K562 (cell line): Measurements from ENCODE around the gene PON3. TPM values are rescaled to one million over a fixed set of nuclear protein-coding genes. Genes with fewer than 3 reads are reported as not detected.

Source experiments
- ATAC-seq: fragments of 200-7000 bp; cut with Tn5 transposase; 3 replicates; pipeline ENCODE4 v1.9.1; 2020; ENCODE audit warnings: moderate library complexity
- BruUV-seq: library from RNA; stranded (reverse); fragments of 400-500 nt; replicated peaks from 2 replicates; lab custom pipeline; 2021; lab: Mats Ljungman, UMichigan
- CTCF ChIA-PET: fragments of 300-600 bp; formaldehyde crosslinking; extraction: SDS; loops from one replicate; lab custom pipeline; 2021; ENCODE audit warnings: low intra/inter-chr PET ratio; lab: Yijun Ruan, JAX
- POLR2A ChIA-PET: fragments of 300-600, 350-650 bp; sonication (Branson Sonifier 250); formaldehyde crosslinking; extraction: SDS; loops from one replicate; lab custom pipeline; 2021; ENCODE audit warnings: antibody characterized with exemption, inconsistent platforms; lab: Yijun Ruan, JAX
- DNase-seq, 4 experiments: peaks; one replicate each; pipeline versions ENCODE4 v3.0.0 to v3.0.0-alpha.2; 2011 to 2018; ENCODE audit warnings: low spot score in 3 of 4, mixed read lengths in 3 of 4; ENCODE audit errors: extremely low read depth in 1 of 4
- FAIRE-seq: peaks from 2 replicates; lab custom pipeline; 2011; peaks lifted over from hg19 to GRCh38; lab: Jason Lieb, UNC
- H2AFZ ChIP-seq: 2 replicates; pipeline ENCODE4 v1.6.0; 2011; ENCODE audit warnings: low read depth, low read length, control low read depth, inconsistent platforms
- H3K27ac ChIP-seq: fragments of 200-600 bp; 3 replicates; pipeline ENCODE4 v1.8.0; 2011; ENCODE audit warnings: low read depth, mild to moderate bottlenecking, control low read depth, inconsistent platforms, low read length, moderate library complexity, mixed read lengths; ENCODE audit errors: extremely low read depth
- H3K27me3 ChIP-seq, 2 experiments: fragments of 300-600 bp in 1 of 2; 2 replicates in 1 of 2; 3 replicates in 1 of 2; pipeline versions ENCODE4 v1.6.0 to v1.8.0; 2011; ENCODE audit warnings: inconsistent platforms in 2 of 2, low read length in 2 of 2, mild to moderate bottlenecking in 1 of 2, mixed read lengths in 1 of 2, moderate library complexity in 1 of 2; ENCODE audit not compliant: control insufficient read depth in 2 of 2, insufficient read depth in 2 of 2
- H3K36me3 ChIP-seq: fragments of 300-600 bp; 3 replicates; pipeline ENCODE4 v1.8.0; 2011; ENCODE audit warnings: mild to moderate bottlenecking, low read length, inconsistent platforms; ENCODE audit not compliant: control insufficient read depth, insufficient read depth
- H3K4me1 ChIP-seq, 2 experiments: fragments of 200-600 bp in 1 of 2; replicated peaks in 1 of 2; 2 replicates in 1 of 2; 3 replicates in 1 of 2; pipeline versions ENCODE4 v1.5.1 to v1.8.0; 2011; ENCODE audit warnings: inconsistent platforms in 2 of 2, low read length in 2 of 2, mild to moderate bottlenecking in 1 of 2, mixed read lengths in 1 of 2, moderate library complexity in 1 of 2; ENCODE audit not compliant: control insufficient read depth in 2 of 2, insufficient read depth in 2 of 2
- H3K4me2 ChIP-seq: 2 replicates; pipeline ENCODE4 v1.6.1; 2011; ENCODE audit warnings: low read length, control low read depth, inconsistent platforms, mixed read lengths; ENCODE audit not compliant: insufficient read depth
- H3K4me3 ChIP-seq: fragments of 200-600 bp; sonication (generic), shearing (Covaris generic); 2 replicates; pipeline ENCODE4 v1.5.1; 2016; ENCODE audit warnings: control low read depth, inconsistent platforms
- H3K79me2 ChIP-seq: fragments of 200-600 bp; 3 replicates; pipeline ENCODE4 v1.8.0; 2011; ENCODE audit warnings: low read length, inconsistent platforms; ENCODE audit not compliant: control insufficient read depth, insufficient read depth
- H3K9ac ChIP-seq, 2 experiments: 2 replicates each; pipeline versions ENCODE4 v1.6.0 to v1.6.1; 2011; ENCODE audit warnings: low read depth in 2 of 2, low read length in 2 of 2, control low read depth in 1 of 2, inconsistent platforms in 1 of 2, mild to moderate bottlenecking in 1 of 2, mixed read lengths in 1 of 2; ENCODE audit not compliant: insufficient read depth in 1 of 2
- H3K9me1 ChIP-seq: one replicate; pipeline ENCODE4 v1.6.0; 2011; ENCODE audit warnings: inconsistent platforms, mild to moderate bottlenecking, low read length, moderate library complexity; ENCODE audit not compliant: control insufficient read depth, insufficient read depth
- H3K9me3 ChIP-seq: replicated peaks from 2 replicates; pipeline ENCODE4 v1.5.1; 2011; ENCODE audit warnings: low read depth, low read length, inconsistent platforms; ENCODE audit not compliant: control insufficient read depth, insufficient read depth
- H4K20me1 ChIP-seq: replicated peaks from 2 replicates; pipeline ENCODE4 v1.6.1; 2011; ENCODE audit warnings: low read length, inconsistent platforms, mixed read lengths; ENCODE audit not compliant: control insufficient read depth, insufficient read depth
- BCOR ChIP-seq: fragments of 450-650 bp; IDR thresholded peaks from 2 replicates; pipeline ENCODE4 v1.6.1; 2016
- DEAF1 ChIP-seq: fragments of 450-650 bp; formaldehyde crosslinking; IDR thresholded peaks from 2 replicates; pipeline ENCODE4 v1.4.0; 2020; ENCODE audit warnings: mild to moderate bottlenecking, moderate library complexity
- FOXA3 ChIP-seq, 2 experiments: fragments of 450-650 bp in 1 of 2; sonication (generic) in 1 of 2; formaldehyde crosslinking; IDR thresholded peaks in 1 of 2; conservative IDR thresholded peaks in 1 of 2; 2 replicates each; pipeline versions ENCODE4 v1.4.0 to v1.8.0; 2020 to 2022; ENCODE audit warnings: mild to moderate bottlenecking in 2 of 2, missing genetic modification reagents in 1 of 2
- KDM1A ChIP-seq, 2 experiments: fragments of 450-650 bp; IDR thresholded peaks; 2 replicates each; pipeline ENCODE4 v1.6.1; 2016; ENCODE audit warnings: mild to moderate bottlenecking in 2 of 2
- NR4A1 ChIP-seq, 2 experiments: fragments of 250-450 bp in 1 of 2; fragments of 450-650 bp in 1 of 2; sonication (Bioruptor Pico) in 1 of 2; IDR thresholded peaks; 2 replicates each; pipeline versions ENCODE4 v1.4.0 to v1.6.1; 2016 to 2020; ENCODE audit warnings: mild to moderate bottlenecking in 2 of 2, missing compliant biosample characterization in 1 of 2, missing genetic modification characterization in 1 of 2, moderate library complexity in 1 of 2
- POLR2A ChIP-seq: fragments of 450-650 bp; conservative IDR thresholded peaks from 2 replicates; pipeline ENCODE4 v1.6.1; 2016
- POLR3A ChIP-seq: IDR thresholded peaks from 2 replicates; pipeline ENCODE4 v1.6.1; 2011; ENCODE audit warnings: borderline replicate concordance, mild to moderate bottlenecking, moderate library complexity; ENCODE audit not compliant: insufficient read length, insufficient read depth; ENCODE audit errors: extremely low read depth
- RBM15 ChIP-seq: fragments of 200-400 bp; formaldehyde crosslinking; IDR thresholded peaks from 2 replicates; pipeline ENCODE4 v1.6.1; 2018; ENCODE audit warnings: mild to moderate bottlenecking, low read length, moderate library complexity; ENCODE audit not compliant: insufficient read depth
- RBM25 ChIP-seq: fragments of 200-400 bp; formaldehyde crosslinking; IDR thresholded peaks from 2 replicates; pipeline ENCODE4 v1.6.1; 2018; ENCODE audit warnings: low read length, low read depth, moderate library complexity; ENCODE audit not compliant: severe bottlenecking
- ZNF146 ChIP-seq: IDR thresholded peaks from one replicate; pipeline ENCODE4 v1.6.1; 2018; ENCODE audit warnings: missing compliant biosample characterization; ENCODE audit not compliant: unreplicated experiment
- ZNF280B ChIP-seq: fragments of 250-450 bp; sonication (Bioruptor Pico); IDR thresholded peaks from 2 replicates; pipeline ENCODE4 v1.5.1; 2021; ENCODE audit warnings: mild to moderate bottlenecking
- WGBS: fragments of 100-300 bp; shearing (Covaris generic); methylation state at CpG from one replicate; pipeline ENCODE4 v1.1.6; 2016; ENCODE audit warnings: low coverage, mixed read lengths; ENCODE audit not compliant: insufficient coverage; ENCODE audit errors: missing lambda C conversion rate; 5-methylcytosine and 5-hydroxymethylcytosine counted together
- in situ Hi-C: fragments of 300-500 bp; cut with MboI; formaldehyde crosslinking; loops from 4 replicates; pipeline ENCODE4 v1.15.0; 2018; ENCODE audit warnings: inconsistent platforms, mixed read lengths
- intact Hi-C: fragments of 100-400 bp; cut with micrococcal nuclease; formaldehyde crosslinking; loops from 2 replicates; pipeline ENCODE4 v1.14.2; 2022
- polyA plus RNA-seq, 8 experiments: library from polyadenylated mRNA; depleted of rRNA in 4 of 8; stranded (reverse) in 5 of 8; unstranded in 3 of 8; fragments of >200 nt; fragmentation: Nextera tagmentation in 2 of 8; fragmentation: Illumina TruSeq in 1 of 8; extraction: Ambion mirVana in 2 of 8; extraction: Trizol in 1 of 8; gene quantifications; 2 replicates each; pipeline versions ENCODE4 v1.2.1 to v1.2.3, GENCODE V29; 2011 to 2014; ENCODE audit warnings: inconsistent platforms in 1 of 8, missing spikeins in 1 of 8
- total RNA-seq, 7 experiments: library from RNA; depleted of rRNA in 6 of 7; stranded (reverse); fragments of >200 nt in 6 of 7; fragmentation: Illumina TruSeq in 2 of 7; extraction: Trizol in 2 of 7; gene quantifications; 2 replicates each; pipeline versions ENCODE4 v1.2.1 to v1.2.3, GENCODE V29; 2011 to 2021; ENCODE audit warnings: low replicate concordance in 1 of 7

Gene PON3
- total and polyA plus RNA-seq, 9 of the 15 experiments (the other 6 are each of a cell fraction or from before 2014, with no cell fraction given) = 0.15 to 0.38 (median 0.18) TPM; not detected in 6

GRCh38 chr7:95429241-95429990 is 33.2 kb upstream of the PON3 start:
- no peak overlapping the region for H3K4me2 ChIP-seq
- in situ Hi-C loops = no loop called here
- CTCF ChIA-PET = no interaction called here

More at GRCh38 chr7:95429241-95429990, 33.2 kb upstream of the PON3 start:
- WGBS = 67% methylated on average over 3 of the region's 5 CpGs
- H3K9ac ChIP-seq = no peak overlapping the region
- DNase-seq = no peak
- H3K4me3 ChIP-seq = no peak overlapping the region
- no peaks in the 10 kb centered on the region for H4K20me1 ChIP-seq
- H3K4me1 ChIP-seq = peaks cover 0 to 5% of the 10 kb centered on the region in 2 experiments; a peak in 3 of 5 replicates
- no peaks in the 10 kb centered on the region for H3K9me3 ChIP-seq
- TF ChIP-seq KDM1A (IDR thresholded peaks at IDR 0.05) = peak in 1 of 2 experiments; percentile 25; a peak in 1 of 4 replicates
- no peak for TF ChIP-seq POLR2A
- TF ChIP-seq RBM15 = no peak
- no peak for TF ChIP-seq NR4A1 (CRISPR knock-in tag; IDR thresholded peaks at IDR 0.05)
- TF ChIP-seq NR4A1 (tag; IDR thresholded peaks at IDR 0.05) = no peak
- TF ChIP-seq ZNF146 (CRISPR knock-in tag) = peak; percentile 68
- TF ChIP-seq RBM25 = peak; percentile 10
- no peak for TF ChIP-seq POLR3A
- TF ChIP-seq FOXA3 (CRISPR knock-in tag; conservative IDR thresholded peaks at IDR 0.05 in 1 of 2, IDR thresholded peaks at IDR 0.05 in 1 of 2) = no peak
- TF ChIP-seq ZNF280B (CRISPR knock-in tag) = no peak
- peak; percentile 38; the same call in 1 of the 2 replicates for TF ChIP-seq BCOR
- TF ChIP-seq DEAF1 = no peak
- TF ChIP-seq, all 486 proteins: peak for 4
- Histone ChIP-seq H2AFZ (no peak overlapping the region), H3K27ac (no peak overlapping the region), H3K36me3 (no peaks in the 10 kb centered on the region; the same call in 2 of the 3 replicates), H3K27me3 (no peaks in the 10 kb centered on the region), H3K9me1 (no peaks in the 10 kb centered on the region), H3K79me2 (peaks cover 8% of the 10 kb centered on the region)
- POLR2A ChIA-PET = no interaction called here
- intact Hi-C loops = no loop called here
- no TSS peak for BruUV-seq
- no peak for ATAC-seq
- FAIRE-seq = no peak
